ENCODE results near the gene GBA3. TPM values are rescaled to one million over a fixed set of nuclear protein-coding genes. Genes with fewer than 3 reads are reported as not detected.

The GBA3 gene
- total RNA-seq, 2 donors from 2014 or later: 0.26 TPM; not detected in 1

- no peaks in the 10 kb centered on the region for H3K4me1 ChIP-seq
- no peak overlapping the region for H3K4me3 ChIP-seq
- TF ChIP-seq POLR2A (IDR thresholded peaks at IDR 0.05): no peak
- TF ChIP-seq CTCF (IDR thresholded peaks at IDR 0.05): no peak
- ATAC-seq (no peak), DNase-seq (no peak)
- H3K27ac ChIP-seq: no peak overlapping the region
- H3K36me3 ChIP-seq (replicated peaks in 1 of 2; ENCODE audit: insufficient read depth in 1 of 2, low read depth in 2 of 2): no peaks in the 10 kb centered on the region
- H3K27me3 ChIP-seq: no peaks in the 10 kb centered on the region
- intact Hi-C loops (cut with DNase I): loop anchor here (10.0 kb wide), 1 partner anchor 899 kb away; no protein-coding TSS in a partner anchor
- H3K9me3 ChIP-seq: no peaks in the 10 kb centered on the region
Observed at GRCh38 chr4:22683726-22684125, 9.0 kb upstream of the GBA3 start.

- Histone ChIP-seq H3K27ac (no peak overlapping the region), H3K27me3 (no peaks in the 10 kb centered on the region), H3K9me3 (no peaks in the 10 kb centered on the region), H3K36me3 (replicated peaks in 1 of 2; ENCODE audit: insufficient read depth in 1 of 2, low read depth in 2 of 2) (no peaks in the 10 kb centered on the region), H3K4me3 (no peak overlapping the region), H3K4me1 (no peaks in the 10 kb centered on the region)
- intact Hi-C loops (cut with DNase I): loop anchor here (10.0 kb wide), 1 partner anchor 901 kb away; no protein-coding TSS in a partner anchor
- no peak for DNase-seq
- WGBS, 2 donors: 30 to 40% methylated on average over 5 of the region's 5 CpGs
- TF ChIP-seq POLR2A (IDR thresholded peaks at IDR 0.05) (no peak), CTCF (IDR thresholded peaks at IDR 0.05) (no peak)
- ATAC-seq: no peak
Observed at GRCh38 chr4:22686141-22686540, 6.6 kb upstream of the GBA3 start.

GRCh38 chr4:22688236-22688635 lies 4.5 kb upstream of the GBA3 start:
- 56 to 62% methylated on average over 3 of the region's 3 CpGs for WGBS, 2 donors
- ATAC-seq: no peak

GRCh38 chr4:22689428-22689827 lies 3.3 kb upstream of the GBA3 start:
- intact Hi-C loops (cut with DNase I): loop anchor here (10.0 kb wide), 1 partner anchor 905 kb away; no protein-coding TSS in a partner anchor
- DNase-seq (no peak), ATAC-seq (no peak)
- Histone ChIP-seq H3K27ac (no peak overlapping the region), H3K27me3 (no peaks in the 10 kb centered on the region), H3K36me3 (replicated peaks in 1 of 2; ENCODE audit: insufficient read depth in 1 of 2, low read depth in 2 of 2) (no peaks in the 10 kb centered on the region), H3K4me3 (no peak overlapping the region), H3K9me3 (no peaks in the 10 kb centered on the region), H3K4me1 (no peaks in the 10 kb centered on the region)
- 72 to 83% methylated on average over 3 of the region's 3 CpGs for WGBS, 2 donors
- TF ChIP-seq CTCF (IDR thresholded peaks at IDR 0.05) (no peak), POLR2A (IDR thresholded peaks at IDR 0.05) (no peak)

More at GRCh38 chr4:22688236-22688635, 4.5 kb upstream of the GBA3 start:
- no peaks in the 10 kb centered on the region for H3K36me3 ChIP-seq (replicated peaks in 1 of 2; ENCODE audit: insufficient read depth in 1 of 2, low read depth in 2 of 2)
- no peak overlapping the region for H3K27ac ChIP-seq
- no peak for TF ChIP-seq CTCF (IDR thresholded peaks at IDR 0.05)
- TF ChIP-seq POLR2A (IDR thresholded peaks at IDR 0.05): no peak
- intact Hi-C loops (cut with DNase I): loop anchor here (10.0 kb wide), 1 partner anchor 903 kb away; no protein-coding TSS in a partner anchor
- no peak overlapping the region for H3K4me3 ChIP-seq
- no peaks in the 10 kb centered on the region for H3K4me1 ChIP-seq
- no peaks in the 10 kb centered on the region for H3K9me3 ChIP-seq
- DNase-seq: no peak
- H3K27me3 ChIP-seq: no peaks in the 10 kb centered on the region

GRCh38 chr4:22695029-22695428 lies 2.3 kb downstream of the GBA3 start:
- H3K27ac ChIP-seq: no peak overlapping the region
- TF ChIP-seq POLR2A (IDR thresholded peaks at IDR 0.05) (no peak), CTCF (IDR thresholded peaks at IDR 0.05) (no peak)
- no peak for DNase-seq
- no peak overlapping the region for H3K4me3 ChIP-seq
- 78 to 83% methylated on average over 1 of the region's 1 CpG for WGBS, 2 donors
- peaks cover 16% of the 10 kb centered on the region for H3K4me1 ChIP-seq
- intact Hi-C loops (cut with DNase I): no loop called here
- H3K36me3 ChIP-seq (replicated peaks in 1 of 2; ENCODE audit: insufficient read depth in 1 of 2, low read depth in 2 of 2): no peaks in the 10 kb centered on the region
- no peaks in the 10 kb centered on the region for H3K27me3 ChIP-seq
- no peak for ATAC-seq
- H3K9me3 ChIP-seq: no peaks in the 10 kb centered on the region

All from body of pancreas (tissue), 4 donors.